ENCODE results near the gene CRIP2. TPM values are rescaled to one million over a fixed set of nuclear protein-coding genes. Genes with fewer than 3 reads are reported as not detected.

The CRIP2 gene
- total RNA-seq, 4 donors from 2014 or later: 44.2 to 118 (median 80.7) TPM

GRCh38 chr14:105460116-105460515 lies 14.5 kb upstream of the CRIP2 start:
- Histone ChIP-seq H3K4me3 (no peak overlapping the region), H3K27me3 (no peaks in the 10 kb centered on the region), H3K4me1 (peaks cover 0 to 3% (median under 1%) of the 10 kb centered on the region in 3 donors), H3K27ac (no peak overlapping the region), H3K36me3 (peaks cover 30 to 89% (median 38%) of the 10 kb centered on the region in 3 donors), H3K9me3 (no peaks in the 10 kb centered on the region)
- no CpG with 5 or more reads among the region's 17 CpGs for WGBS, 2 donors
- TF ChIP-seq CTCF (IDR thresholded peaks at IDR 0.05): no peak
- TF ChIP-seq POLR2A (IDR thresholded peaks at IDR 0.05): no peak
- DNase-seq: no peak
- intact Hi-C loops (cut with DNase I): no loop called here

- Histone ChIP-seq H3K36me3 (peaks cover 35 to 89% (median 38%) of the 10 kb centered on the region in 3 donors), H3K9me3 (no peaks in the 10 kb centered on the region), H3K4me3 (no peak overlapping the region), H3K4me1 (peaks cover 0 to 8% (median 6%) of the 10 kb centered on the region in 3 donors), H3K27ac (no peak overlapping the region), H3K27me3 (no peaks in the 10 kb centered on the region)
- WGBS, 2 donors: 70 to 91% methylated on average over 7 to 9 of the region's 17 CpGs
- intact Hi-C loops (cut with DNase I): no loop called here
- TF ChIP-seq CTCF (IDR thresholded peaks at IDR 0.05) (no peak), POLR2A (IDR thresholded peaks at IDR 0.05) (no peak)
- DNase-seq: no peak
Measured at GRCh38 chr14:105460616-105461015, 14.0 kb upstream of the CRIP2 start.

- H3K9me3 ChIP-seq: no peaks in the 10 kb centered on the region
- WGBS, 2 donors: 84 to 89% methylated on average over 3 to 5 of the region's 18 CpGs
- intact Hi-C loops (cut with DNase I): no loop called here
- H3K27ac ChIP-seq: no peak overlapping the region
- H3K27me3 ChIP-seq: no peaks in the 10 kb centered on the region
- peaks cover 36 to 88% (median 42%) of the 10 kb centered on the region in 3 donors for H3K36me3 ChIP-seq
- peaks cover under 1 to 21% (median 15%) of the 10 kb centered on the region in 3 donors for H3K4me1 ChIP-seq
- TF ChIP-seq POLR2A (IDR thresholded peaks at IDR 0.05) (no peak), CTCF (IDR thresholded peaks at IDR 0.05) (no peak)
- H3K4me3 ChIP-seq: no peak overlapping the region
- DNase-seq: no peak
Measured at GRCh38 chr14:105461903-105462302, 12.7 kb upstream of the CRIP2 start.

GRCh38 chr14:105464501-105464900 lies 10.1 kb upstream of the CRIP2 start:
- Histone ChIP-seq H3K27me3 (no peaks in the 10 kb centered on the region), H3K4me3 (no peak overlapping the region), H3K9me3 (no peaks in the 10 kb centered on the region), H3K27ac (no peak overlapping the region), H3K4me1 (peaks cover 25 to 47% (median 41%) of the 10 kb centered on the region in 3 donors), H3K36me3 (peaks cover 36 to 87% (median 42%) of the 10 kb centered on the region in 3 donors)
- intact Hi-C loops (cut with DNase I): no loop called here
- 91% methylated on average over 15 of the region's 33 CpGs; no CpG with 5 or more reads in 1 of the 2 donors for WGBS, 2 donors
- TF ChIP-seq POLR2A (IDR thresholded peaks at IDR 0.05): no peak
- no peak for TF ChIP-seq CTCF (IDR thresholded peaks at IDR 0.05)
- no peak for DNase-seq

GRCh38 chr14:105465209-105466031 lies 9.2 kb upstream of the CRIP2 start:
- intact Hi-C loops (cut with DNase I): no loop called here
- no peak for DNase-seq
- H3K36me3 ChIP-seq: peaks cover 33 to 91% (median 40%) of the 10 kb centered on the region in 3 donors

More at GRCh38 chr14:105465209-105466031, 9.2 kb upstream of the CRIP2 start:
- no peaks in the 10 kb centered on the region for H3K9me3 ChIP-seq
- no peak for TF ChIP-seq POLR2A (IDR thresholded peaks at IDR 0.05)
- no peak for TF ChIP-seq CTCF (IDR thresholded peaks at IDR 0.05)
- peak overlapping the region in 1 of 4 donors; percentile 9 for H3K27ac ChIP-seq
- no peak overlapping the region for H3K4me3 ChIP-seq
- H3K27me3 ChIP-seq: no peaks in the 10 kb centered on the region
- WGBS, 2 donors: 51 to 91% methylated on average over 3 to 5 of the region's 20 CpGs
- peaks cover 25 to 57% (median 49%) of the 10 kb centered on the region in 3 donors for H3K4me1 ChIP-seq
